ENCODE measurements around the gene EIF6. TPM values are rescaled to one million over a fixed set of nuclear protein-coding genes. Genes with fewer than 3 reads are reported as not detected.

The EIF6 gene
- polyA plus RNA-seq, 3 donors = 130 to 167 (median 165) TPM

GRCh38 chr20:35302421-35303335 is 18.1 kb upstream of the EIF6 start:
- no peak for DNase-seq (ENCODE audit: extremely low read depth in 1 of 11, low read depth in 9 of 11, low spot score in 4 of 11)

- no peak for DNase-seq (ENCODE audit: extremely low read depth in 1 of 11, low read depth in 9 of 11, low spot score in 4 of 11)
These were observed 16.9 kb upstream of the EIF6 start for GRCh38 chr20:35301426-35301825.

- no peak for DNase-seq (ENCODE audit: extremely low read depth in 1 of 11, low read depth in 9 of 11, low spot score in 4 of 11)
These were observed 16.1 kb upstream of the EIF6 start for GRCh38 chr20:35300469-35301262.

- DNase-seq (ENCODE audit: extremely low read depth in 1 of 11, low read depth in 9 of 11, low spot score in 4 of 11) = no peak
These were observed 15.2 kb upstream of the EIF6 start for GRCh38 chr20:35299780-35300179.

DNA sequence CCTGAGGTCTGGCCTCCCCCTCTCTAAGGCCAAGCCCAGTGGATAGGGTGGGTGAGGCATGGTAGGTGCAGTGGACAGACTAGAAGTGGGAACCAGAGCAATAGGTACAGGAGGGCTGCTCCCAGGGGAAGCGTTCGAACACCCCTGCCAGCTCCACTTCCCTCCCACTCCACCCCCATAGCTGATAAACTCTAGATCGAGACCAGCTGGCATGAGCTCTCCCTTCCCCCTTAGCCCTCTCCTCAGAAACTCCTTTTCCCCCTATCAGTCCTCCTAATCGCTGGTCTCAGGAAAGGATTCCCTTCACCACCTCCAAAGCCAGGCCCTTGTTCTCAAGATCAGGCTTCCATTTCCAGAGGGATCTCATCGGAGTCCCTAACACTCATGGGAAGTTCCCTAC is 13.7 kb upstream of the EIF6 start:
- no peak for DNase-seq (ENCODE audit: extremely low read depth in 1 of 11, low read depth in 9 of 11, low spot score in 4 of 11)

DNA sequence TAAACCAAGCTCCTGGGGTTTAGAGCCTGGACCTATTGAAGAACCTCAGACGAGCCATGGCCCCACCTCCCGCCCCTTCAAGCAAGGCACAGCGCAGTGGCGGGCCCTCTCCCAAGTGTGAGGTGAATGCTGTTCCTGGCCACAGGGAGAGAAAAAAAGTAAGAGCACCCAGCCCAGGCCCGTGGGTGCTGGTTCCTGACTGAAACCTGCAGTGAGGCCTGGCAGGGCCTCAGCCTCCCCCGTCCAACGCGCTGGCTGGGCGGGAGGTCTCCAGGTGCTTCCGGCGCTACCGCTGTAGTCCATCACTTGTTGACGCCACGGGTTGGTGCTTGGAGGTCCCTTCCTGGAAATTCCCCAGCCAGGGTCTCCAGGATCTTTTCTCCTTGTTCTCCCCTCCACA is 13.2 kb upstream of the EIF6 start:
- no peak for DNase-seq (ENCODE audit: extremely low read depth in 1 of 11, low read depth in 9 of 11, low spot score in 4 of 11)

- no peak for DNase-seq (ENCODE audit: extremely low read depth in 1 of 11, low read depth in 9 of 11, low spot score in 4 of 11)
These were observed 12.6 kb upstream of the EIF6 start for GRCh38 chr20:35297155-35297554.

GRCh38 chr20:35296101-35296554 is 11.6 kb upstream of the EIF6 start:
- DNase-seq (ENCODE audit: extremely low read depth in 1 of 11, low read depth in 9 of 11, low spot score in 4 of 11) = no peak

GRCh38 chr20:35295674-35296073 is 11.1 kb upstream of the EIF6 start:
- no peak for DNase-seq (ENCODE audit: extremely low read depth in 1 of 11, low read depth in 9 of 11, low spot score in 4 of 11)

- DNase-seq (ENCODE audit: extremely low read depth in 1 of 11, low read depth in 9 of 11, low spot score in 4 of 11) = no peak
These were observed 10.5 kb upstream of the EIF6 start for GRCh38 chr20:35295058-35295457.

DNA sequence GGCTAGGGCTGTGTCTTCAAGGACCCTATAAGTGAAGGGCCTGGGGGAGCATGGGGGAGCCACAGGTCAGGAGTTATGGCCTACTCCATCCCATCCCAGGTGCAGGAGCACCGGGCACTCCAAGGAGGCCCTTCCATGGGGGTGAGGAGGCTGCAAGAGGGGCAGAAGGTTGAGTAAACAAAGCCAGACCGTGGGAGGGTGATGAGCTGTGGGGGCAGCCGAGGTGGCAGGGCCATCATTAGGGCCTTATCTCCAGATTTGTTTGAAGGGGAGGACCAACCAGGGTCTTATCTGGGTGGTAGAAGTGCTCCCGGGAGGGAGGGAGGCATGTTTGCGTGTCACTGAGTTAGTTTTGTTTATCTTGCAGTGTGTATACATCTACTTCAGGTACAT is 9.7 kb upstream of the EIF6 start:
- DNase-seq (ENCODE audit: extremely low read depth in 1 of 11, low read depth in 9 of 11, low spot score in 4 of 11) = no peak

DNA sequence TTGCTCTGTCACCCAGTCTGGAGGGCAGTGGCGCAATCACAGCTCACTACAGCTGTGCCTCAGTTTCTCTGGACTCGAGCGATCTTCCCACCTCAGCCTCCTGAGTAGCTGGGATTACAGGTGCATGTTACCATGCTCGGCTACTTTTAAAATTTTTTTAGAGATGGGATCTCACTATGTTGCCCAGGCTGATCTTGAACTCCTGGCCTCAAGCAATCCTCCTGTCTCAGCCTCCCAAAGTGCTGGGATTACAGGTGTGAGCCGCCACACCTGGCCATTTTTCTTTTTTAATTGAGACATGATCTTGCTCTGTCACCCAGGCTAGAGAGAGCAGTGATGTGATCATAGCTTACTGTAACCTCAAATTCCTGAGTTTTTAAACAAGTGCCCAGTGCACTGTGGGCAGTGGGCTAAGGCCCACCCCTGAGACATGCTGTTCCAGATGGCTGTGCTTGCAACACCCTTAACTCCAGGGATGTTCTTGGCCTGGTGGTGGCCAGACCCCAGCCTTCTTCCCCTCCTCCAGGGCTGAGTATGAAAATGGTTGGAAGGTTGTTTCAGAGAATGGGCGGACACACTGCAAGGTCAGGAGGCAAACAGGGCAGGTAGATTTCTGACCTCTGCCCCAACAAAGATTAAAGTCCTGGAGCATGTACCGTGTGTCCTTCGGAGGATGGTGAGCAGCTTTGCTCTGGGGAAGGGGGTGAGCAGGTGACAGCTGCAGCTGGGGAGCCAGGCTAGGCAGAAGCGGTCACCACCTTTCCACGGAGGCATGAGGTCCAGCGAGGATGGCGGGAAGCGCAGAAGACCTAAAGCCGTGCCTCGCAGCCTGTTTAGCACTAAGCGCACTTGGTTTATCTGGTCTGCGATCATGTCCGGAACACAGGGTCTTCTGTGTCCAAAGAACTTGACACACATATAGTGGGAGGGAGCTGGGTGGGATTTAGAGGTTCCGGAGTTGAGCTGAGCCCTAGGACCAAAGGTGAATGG is 9.0 kb upstream of the EIF6 start:
- no peak for DNase-seq (ENCODE audit: extremely low read depth in 1 of 11, low read depth in 9 of 11, low spot score in 4 of 11)

GRCh38 chr20:35292504-35293285 is 8.1 kb upstream of the EIF6 start:
- DNase-seq (ENCODE audit: extremely low read depth in 1 of 11, low read depth in 9 of 11, low spot score in 4 of 11) = no peak

DNA sequence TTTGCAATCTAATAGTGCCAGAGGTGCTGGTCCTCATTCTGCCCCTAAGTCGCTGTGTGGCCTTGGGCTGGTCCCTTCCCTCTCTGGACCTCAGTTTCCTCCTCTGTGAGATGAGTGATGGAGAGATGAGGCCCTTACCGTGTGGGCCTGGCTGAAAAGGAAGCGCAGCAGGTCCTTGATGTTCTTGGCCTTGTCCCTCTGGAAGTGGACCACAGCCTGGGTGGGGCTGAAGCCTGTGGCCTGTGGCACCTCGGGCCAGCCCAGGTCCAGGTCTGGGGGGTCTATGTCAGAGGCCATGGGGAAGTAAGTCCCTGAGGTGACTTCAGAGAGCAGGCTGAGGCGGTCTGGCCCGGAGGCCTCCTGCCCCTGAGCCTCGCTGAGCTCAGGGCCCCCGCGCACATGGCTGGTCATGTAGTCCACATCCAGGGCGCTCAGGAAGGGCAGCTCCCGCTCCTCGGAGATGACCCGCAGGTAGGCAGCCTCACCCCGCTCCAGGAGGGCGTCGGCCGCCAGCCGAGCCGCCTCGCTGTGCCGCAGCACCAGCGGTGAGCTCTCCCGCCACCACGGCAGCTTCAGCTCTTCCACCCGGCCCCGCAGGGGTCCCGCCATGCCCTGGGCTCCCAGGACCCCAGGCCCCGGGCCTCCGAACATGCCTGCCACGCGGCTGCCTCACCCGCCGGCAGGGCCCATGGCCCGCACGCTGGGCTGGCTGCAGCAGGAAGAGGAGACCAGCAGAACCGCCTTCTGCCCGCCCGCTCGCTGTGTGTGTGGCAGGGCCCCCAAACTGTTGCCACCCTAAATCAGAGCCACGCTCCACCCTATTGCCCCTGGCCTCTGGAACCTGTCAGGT is 7.3 kb upstream of the EIF6 start, which contains the start of gene FAM83C:
Gene FAM83C (minus strand): TSS at position 772 of the 850 bp plus-strand sequence. CDS start 121 bp downstream, at position 651.
- DNase-seq (ENCODE audit: extremely low read depth in 1 of 11, low read depth in 9 of 11, low spot score in 4 of 11) = no peak

- DNase-seq (ENCODE audit: extremely low read depth in 1 of 11, low read depth in 9 of 11, low spot score in 4 of 11) = no peak
These were observed 6.4 kb upstream of the EIF6 start for GRCh38 chr20:35290887-35291417.

GRCh38 chr20:35290186-35290886 is 5.8 kb upstream of the EIF6 start:
- DNase-seq (ENCODE audit: extremely low read depth in 1 of 11, low read depth in 9 of 11, low spot score in 4 of 11) = no peak
